ENCODE measurements around the gene FCGR2B.
"Not testable (repeated sequence)": the region's sequence is repeated elsewhere in the genome, so short reads cannot be mapped to it uniquely, and the experiment has no call there.

Gene FCGR2B

DNA sequence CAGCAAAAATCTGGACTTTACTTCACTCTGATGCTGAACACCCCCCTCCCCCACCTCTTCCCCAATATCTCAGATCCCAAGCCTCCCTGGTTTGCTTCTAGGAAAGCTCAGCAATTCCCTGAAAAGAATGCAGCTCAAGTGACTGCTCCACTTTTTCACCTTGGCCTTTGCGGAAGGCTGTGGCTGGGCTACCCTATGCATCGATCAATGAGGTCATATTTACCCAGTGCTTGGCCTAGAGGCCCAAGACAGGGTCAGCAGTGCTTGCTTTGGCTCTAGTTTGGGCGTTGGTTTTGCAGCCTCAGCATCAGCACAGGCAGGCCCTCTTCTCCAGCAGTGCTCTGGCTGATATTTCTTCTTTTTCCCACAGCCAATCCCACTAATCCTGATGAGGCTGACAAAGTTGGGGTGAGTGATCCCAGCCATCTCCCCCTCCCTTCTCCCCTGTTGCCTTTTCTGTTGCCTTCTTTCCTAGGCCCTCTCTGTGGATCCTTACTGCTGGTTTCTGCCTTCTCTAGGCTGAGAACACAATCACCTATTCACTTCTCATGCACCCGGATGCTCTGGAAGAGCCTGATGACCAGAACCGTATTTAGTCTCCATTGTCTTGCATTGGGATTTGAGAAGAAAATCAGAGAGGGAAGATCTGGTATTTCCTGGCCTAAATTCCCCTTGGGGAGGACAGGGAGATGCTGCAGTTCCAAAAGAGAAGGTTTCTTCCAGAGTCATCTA is 14.2 kb downstream of the FCGR2B start:
- no peak for TF ChIP-seq POLR2A (IDR thresholded peaks at IDR 0.05; ENCODE audit: low read depth, low read length)
- FAIRE-seq (no peak), DNase-seq (ENCODE audit: insufficient read length, low spot score) (no peak)

DNA sequence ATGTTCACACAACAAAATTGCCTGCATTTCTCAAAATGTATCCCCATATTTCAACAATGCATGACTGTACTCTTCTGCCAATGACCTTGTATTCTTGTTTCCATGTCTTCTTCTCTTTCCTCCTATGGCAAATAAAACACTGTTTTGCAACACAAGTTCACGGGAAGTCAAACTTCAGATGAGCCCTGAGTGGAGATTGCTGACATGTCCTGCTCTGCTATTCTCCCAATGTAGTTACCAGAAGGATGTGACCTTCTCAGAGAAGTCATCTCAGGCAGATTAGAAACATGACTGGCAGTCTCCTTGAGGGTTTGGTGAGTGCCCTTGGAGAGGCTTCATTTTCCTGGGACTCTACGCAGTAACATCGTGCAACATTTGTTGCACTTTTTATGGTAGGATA is 15.6 kb downstream of the FCGR2B start:
- FAIRE-seq (no peak), DNase-seq (ENCODE audit: insufficient read length, low spot score) (no peak)
- no peak for TF ChIP-seq POLR2A (IDR thresholded peaks at IDR 0.05; ENCODE audit: low read depth, low read length)

DNA sequence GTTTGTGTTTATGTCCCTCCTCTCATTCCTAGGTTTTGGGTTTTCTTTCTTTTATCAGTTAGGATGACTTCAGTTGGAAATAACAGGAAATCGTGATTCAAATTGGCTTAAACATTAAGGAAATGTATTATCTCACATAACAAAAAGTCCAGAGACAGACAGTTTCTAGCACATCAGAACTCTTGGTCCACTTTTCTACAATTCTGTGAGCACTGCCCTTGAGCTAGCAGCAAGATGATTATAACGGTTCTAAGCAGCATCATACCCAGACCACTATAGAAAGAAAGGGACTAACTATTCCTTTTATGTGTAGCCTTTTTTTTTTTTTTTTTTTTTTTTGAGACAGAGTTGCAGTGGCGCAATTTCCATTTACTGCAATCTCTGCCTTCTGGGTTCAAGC is 18.9 kb downstream of the FCGR2B start:
- no peak for FAIRE-seq
- no peak for DNase-seq (ENCODE audit: insufficient read length, low spot score)
- TF ChIP-seq POLR2A (IDR thresholded peaks at IDR 0.05; ENCODE audit: low read depth, low read length) = no peak

DNA sequence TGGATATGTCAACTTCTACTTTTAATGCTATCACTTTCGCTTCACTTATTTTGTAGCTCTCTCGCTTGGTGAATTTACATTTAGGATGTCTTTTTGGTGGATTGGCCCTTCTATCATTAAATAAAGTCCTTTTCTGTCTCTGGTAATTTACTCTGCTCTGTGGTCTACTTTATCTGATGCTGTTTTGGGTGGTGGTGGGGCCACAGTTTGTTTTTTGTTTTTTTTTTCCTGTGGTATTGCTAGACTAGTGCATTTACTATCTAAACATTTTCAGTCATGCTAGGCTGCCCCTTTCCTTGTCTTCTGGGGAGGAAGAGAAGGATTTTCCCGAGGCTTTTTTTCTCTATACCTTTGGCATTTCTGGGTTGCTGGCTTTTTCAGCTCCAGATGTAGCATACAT is 26.0 kb downstream of the FCGR2B start:
- DNase-seq (ENCODE audit: insufficient read length, low spot score) (no peak), FAIRE-seq (no peak)
- no peak for TF ChIP-seq POLR2A (IDR thresholded peaks at IDR 0.05; ENCODE audit: low read depth, low read length)

DNA sequence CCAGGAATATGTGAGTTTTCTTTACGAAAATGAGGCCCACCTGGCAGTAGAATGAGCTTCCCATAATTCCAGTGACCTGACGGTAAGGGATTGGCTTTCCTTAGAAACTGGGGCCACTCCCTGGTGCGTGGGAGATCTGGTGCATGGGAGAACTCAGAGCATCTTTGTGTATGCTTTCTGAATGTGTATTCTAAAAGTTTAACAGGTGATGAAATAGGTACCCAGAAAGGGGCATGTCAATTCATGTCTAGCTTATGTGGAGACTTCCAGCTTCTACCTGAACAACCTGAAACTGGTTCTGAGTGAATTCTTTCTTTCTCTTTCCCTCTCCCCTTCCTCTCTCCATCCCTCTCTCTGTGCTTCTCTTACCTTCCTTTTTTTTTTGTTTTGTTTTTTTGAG is 28.9 kb downstream of the FCGR2B start:
- no peak for TF ChIP-seq POLR2A (IDR thresholded peaks at IDR 0.05; ENCODE audit: low read depth, low read length)
- FAIRE-seq (no peak), DNase-seq (ENCODE audit: insufficient read length, low spot score) (no peak)

DNA sequence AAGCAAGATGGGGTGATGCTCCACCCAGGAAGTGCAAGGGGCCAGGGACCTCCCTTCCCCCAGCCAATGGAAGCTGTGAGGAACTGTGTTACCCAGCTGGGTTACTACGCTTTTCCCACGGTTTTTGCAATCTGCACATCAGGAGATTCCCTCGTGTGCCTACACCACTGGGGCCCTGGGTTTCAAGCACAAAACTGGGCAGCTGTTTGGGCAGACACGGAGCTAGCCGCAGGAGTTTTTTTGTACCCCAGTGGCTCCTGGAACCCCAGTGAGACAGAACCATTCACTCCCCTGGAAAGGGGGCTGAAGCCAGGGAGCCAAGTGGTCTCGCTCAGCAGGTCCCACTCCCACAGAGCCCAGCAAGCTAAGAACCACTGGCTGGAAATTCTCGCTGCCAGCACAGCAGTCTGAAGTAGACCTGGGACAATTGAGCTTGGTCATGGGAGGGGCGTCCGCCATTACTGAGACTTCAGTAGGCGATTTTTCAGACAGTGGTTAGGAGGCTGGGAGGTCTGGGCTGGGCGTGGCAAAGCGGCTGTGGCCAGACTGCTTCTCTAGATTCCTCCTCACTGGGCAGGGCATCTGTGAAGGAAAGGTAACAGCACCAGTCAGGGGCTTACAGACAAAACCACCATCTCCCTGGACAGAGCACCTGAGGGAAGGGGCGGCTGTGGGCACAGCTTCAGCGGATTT is 30.2 kb downstream of the FCGR2B start:
- FAIRE-seq; DNase-seq (ENCODE audit: insufficient read length, low spot score): not testable (repeated sequence)

DNA sequence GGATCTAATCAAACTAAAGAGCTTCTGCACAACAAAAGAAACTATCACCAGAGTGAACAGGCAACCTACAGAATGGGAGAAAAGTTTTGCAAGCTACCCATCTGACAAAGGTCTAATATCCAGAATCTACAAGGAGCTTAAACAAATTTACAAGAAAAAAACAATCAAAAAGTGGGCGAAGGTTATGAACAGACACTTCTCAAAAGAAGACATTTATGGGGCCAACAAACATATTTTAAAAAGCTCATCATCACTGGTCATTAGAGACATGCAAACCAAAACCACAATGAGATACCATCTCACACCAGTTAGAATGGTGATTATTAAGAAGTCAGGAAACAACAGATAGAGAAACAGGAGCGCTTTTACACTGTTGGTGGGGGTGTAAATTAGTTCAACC is 35.4 kb downstream of the FCGR2B start:
- DNase-seq (ENCODE audit: insufficient read length, low spot score); FAIRE-seq: not testable (repeated sequence)

DNA sequence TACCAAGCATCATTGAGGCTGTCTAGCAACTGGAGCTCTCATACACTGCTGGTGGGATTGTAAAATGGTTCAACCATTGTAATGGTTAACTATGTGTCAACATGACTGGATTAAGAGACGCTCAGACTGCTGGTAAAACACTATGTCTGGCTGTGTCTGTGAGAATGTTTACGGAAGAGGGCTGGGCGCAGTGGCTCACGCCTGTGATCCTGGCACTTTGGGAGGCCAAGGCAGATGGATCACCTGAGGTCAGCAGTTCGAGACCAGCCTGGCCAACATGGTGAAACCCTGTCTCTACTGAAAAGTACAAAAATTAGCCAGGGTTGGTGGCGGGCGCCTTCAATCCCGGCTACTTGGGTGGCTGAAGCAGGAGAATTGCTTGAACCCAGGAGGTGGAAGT is 39.3 kb downstream of the FCGR2B start:
- no peak for TF ChIP-seq POLR2A (IDR thresholded peaks at IDR 0.05; ENCODE audit: low read depth, low read length)
- DNase-seq (ENCODE audit: insufficient read length, low spot score) = no peak
- no peak for FAIRE-seq

DNA sequence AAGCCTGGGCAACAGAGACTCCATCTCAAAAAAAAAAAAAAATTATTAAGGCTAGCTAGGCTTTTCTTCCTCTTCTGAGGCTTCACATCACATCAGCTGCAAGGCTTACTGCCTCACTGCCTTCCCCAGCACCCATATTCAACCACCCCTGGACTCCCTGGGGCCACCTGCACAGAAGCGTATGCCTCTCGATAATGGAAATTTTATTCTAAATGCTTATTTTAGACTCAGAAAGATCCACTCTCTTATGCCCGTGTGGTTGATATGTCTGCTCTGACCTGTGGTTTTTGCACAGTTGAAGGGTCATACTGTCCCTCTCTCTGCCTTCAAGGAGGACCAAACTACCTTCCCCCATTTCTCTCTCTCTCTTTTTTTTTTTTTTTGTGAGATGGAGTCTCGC is 42.6 kb downstream of the FCGR2B start:
- DNase-seq (ENCODE audit: insufficient read length, low spot score) = no peak
- no peak for TF ChIP-seq POLR2A (IDR thresholded peaks at IDR 0.05; ENCODE audit: low read depth, low read length)
- no peak for FAIRE-seq

DNA sequence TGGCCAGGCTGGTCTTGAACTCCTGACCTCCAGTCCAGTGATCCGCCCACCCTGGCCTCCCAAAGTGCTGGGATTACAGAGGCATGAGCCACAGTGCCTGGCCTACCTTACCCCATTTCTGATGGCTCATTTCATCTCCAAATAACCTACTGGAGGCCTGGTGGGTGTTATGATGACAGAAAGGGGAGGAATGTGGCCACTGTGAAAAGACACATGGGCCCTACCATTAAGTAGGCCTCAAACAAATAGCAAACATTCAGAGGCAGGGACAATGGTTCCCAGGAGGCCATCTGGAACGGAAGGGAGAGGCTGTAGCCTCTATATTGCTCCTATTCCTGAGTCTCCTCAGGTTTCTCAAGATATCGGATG is 43.2 kb downstream of the FCGR2B start:
- DNase-seq (ENCODE audit: insufficient read length, low spot score) = peak; percentile 7
- TF ChIP-seq POLR2A (IDR thresholded peaks at IDR 0.05; ENCODE audit: low read depth, low read length) = no peak
- FAIRE-seq = no peak

DNA sequence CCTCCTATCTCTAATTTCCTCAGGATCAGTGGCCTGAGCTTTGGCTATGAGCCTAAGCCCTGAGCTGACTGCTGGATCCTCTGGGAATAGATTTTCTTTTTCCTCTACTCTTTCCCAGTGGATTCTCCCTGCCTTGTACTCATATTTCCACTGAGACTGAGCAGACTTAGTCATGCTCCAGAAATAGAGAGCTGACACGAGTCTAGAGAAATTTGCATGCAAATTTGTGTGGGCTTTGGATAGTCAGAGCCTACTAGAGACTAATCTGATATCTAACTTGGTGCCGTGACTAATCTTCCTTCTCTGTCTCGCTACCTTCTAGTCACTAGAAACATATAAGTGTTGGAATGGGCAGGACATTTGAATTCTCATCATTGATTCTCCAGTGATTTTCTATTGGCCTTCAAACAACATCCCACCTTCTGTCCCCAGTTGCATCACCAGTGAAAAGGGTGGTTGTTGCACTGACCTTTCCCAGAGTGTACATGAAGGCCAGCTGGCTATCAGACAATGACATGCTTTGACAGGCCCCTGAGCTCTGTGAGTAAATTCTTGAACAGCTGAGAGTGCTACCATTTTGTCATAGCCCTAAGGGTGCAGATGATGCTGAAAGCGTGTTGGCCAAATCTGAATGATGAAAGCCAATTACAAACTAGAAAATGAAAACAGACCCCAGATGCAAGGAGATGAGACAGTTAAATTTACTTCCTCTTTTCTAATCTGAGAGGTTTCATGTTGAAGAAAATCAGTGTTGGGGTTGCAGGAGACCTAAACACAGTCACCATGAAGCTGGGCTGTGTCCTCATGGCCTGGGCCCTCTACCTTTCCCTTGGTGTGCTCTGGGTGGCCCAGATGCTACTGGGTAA is 43.8 kb downstream of the FCGR2B start, which contains the start of gene FCRLA:
TSS of gene FCRLA (plus strand) at position 748 of the 866 bp plus-strand sequence. CDS start at position 784, 36 bp downstream.
- TF ChIP-seq POLR2A (IDR thresholded peaks at IDR 0.05; ENCODE audit: low read depth, low read length) = no peak
- no peak for FAIRE-seq
- DNase-seq (ENCODE audit: insufficient read length, low spot score) = peak; percentile 17

DNA sequence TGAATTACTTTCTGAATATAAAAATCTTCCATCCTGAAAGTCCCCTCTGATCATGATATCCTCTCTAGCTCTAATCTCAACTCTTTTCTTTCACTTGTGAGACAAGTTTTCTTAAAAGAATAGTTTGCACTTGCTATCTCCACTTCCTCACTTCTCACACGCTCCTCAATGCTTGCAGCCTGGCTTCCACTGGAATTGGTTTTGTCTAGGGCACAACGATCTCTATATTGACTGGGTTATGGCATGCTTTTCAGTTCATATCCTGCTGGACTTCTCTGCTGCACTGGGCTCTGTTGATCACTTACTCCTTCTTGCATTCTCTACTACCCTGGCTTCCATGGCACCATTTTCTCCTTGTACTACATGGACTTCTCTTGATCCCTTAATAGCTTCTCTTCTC is 44.6 kb downstream of the FCGR2B start:
- DNase-seq (ENCODE audit: insufficient read length, low spot score) (no peak), FAIRE-seq (no peak)
- no peak for TF ChIP-seq POLR2A (IDR thresholded peaks at IDR 0.05; ENCODE audit: low read depth, low read length)

DNA sequence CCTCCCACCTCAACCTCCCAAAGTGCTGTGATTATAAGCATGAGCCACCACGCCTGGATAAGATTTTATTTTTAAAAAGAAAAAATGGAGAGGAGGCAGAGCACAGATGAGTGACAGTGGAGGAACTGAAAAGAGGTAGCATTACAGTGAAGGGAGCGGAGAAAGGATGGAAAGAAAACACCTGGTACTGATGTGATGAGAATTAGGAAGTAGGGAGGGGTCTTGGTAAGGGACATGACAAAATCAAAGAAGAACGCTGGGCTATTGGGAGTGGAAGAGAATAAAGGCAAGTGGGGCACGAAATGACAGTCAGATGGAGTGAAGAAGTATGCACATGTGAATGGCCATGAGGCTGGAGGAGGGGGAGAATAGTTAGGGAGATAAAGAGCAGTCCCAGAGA is 46.4 kb downstream of the FCGR2B start:
- DNase-seq (ENCODE audit: insufficient read length, low spot score) (no peak), FAIRE-seq (no peak)
- no peak for TF ChIP-seq POLR2A (IDR thresholded peaks at IDR 0.05; ENCODE audit: low read depth, low read length)

DNA sequence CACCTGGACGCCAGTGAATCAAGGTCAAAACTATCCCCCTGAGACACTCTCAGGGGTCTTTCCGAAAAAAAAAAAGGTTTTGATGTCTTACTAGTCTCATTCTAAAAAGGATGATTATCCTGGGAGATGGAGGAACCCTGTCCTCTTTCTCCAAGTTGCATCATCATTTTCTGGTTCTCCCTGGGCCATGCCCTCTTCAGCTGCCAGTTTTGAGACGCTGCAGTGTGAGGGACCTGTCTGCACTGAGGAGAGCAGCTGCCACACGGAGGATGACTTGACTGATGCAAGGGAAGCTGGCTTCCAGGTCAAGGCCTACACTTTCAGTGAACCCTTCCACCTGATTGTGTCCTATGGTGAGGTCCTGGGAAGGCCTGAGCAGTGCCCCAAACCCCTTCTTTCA is 47.6 kb downstream of the FCGR2B start:
- no peak for TF ChIP-seq POLR2A (IDR thresholded peaks at IDR 0.05; ENCODE audit: low read depth, low read length)
- FAIRE-seq (no peak), DNase-seq (ENCODE audit: insufficient read length, low spot score) (no peak)

Measured in H54 (cell line).